HG03558 (cell line): ENCODE data around the gene VPS26B.
"Not testable (repeated sequence)": the region's sequence is repeated elsewhere in the genome, so short reads cannot be mapped to it uniquely, and the experiment has no call there.

ENCODE experiments used
- ATAC-seq: cut with Tn5 transposase; IDR thresholded peaks from one replicate; pipeline ENCODE4 v1.9.1; 2021; ENCODE audit warnings: moderate number of reproducible peaks; ENCODE audit not compliant: unreplicated experiment; ENCODE audit errors: extremely low read depth

VPS26B gene

GRCh38 chr11:134254433-134255183 lies 30.1 kb downstream of the VPS26B start:
- no peak for ATAC-seq

DNA sequence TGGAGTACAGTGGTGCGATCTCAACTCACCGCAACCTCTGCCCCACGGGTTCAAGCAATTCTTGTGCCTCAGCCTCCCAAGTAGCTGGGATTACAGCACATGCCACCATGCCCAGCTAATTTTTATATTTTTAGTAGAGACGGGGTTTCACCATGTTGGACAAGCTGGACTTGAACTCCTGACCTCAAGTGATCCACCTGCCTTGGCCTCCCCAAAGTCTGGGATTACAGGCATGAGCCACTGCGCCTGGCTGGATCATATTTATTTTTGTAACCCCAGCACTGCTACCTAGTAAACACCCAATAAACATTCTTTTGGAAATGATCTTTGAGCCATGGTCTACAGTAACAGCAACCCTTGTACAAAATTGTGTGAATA lies 30.7 kb downstream of the VPS26B start:
- ATAC-seq, result not testable (repeated sequence)

GRCh38 chr11:134257101-134257500 lies 32.6 kb downstream of the VPS26B start:
- no peak for ATAC-seq

GRCh38 chr11:134258577-134258976 lies 34.1 kb downstream of the VPS26B start:
- no peak for ATAC-seq

DNA sequence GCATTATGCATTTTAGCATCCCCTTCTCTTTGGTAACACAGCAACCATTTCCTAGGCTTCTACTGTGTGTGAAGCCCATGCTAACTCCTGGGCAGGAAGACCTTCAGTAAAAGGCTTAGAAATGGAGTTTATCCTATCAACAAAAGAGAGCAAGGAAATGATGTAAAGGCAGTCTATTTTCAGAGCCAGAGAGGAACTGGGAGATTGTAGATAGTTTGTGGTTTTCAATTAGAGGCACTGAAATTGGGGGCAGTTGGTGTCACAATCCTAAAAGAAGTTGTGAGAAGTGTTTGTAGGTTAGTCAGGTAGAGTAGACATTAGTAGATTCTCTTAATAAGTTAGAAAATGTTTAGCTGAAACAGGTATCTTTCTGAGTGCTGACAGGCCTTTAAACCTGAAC lies 36.0 kb downstream of the VPS26B start:
- no peak for ATAC-seq

DNA sequence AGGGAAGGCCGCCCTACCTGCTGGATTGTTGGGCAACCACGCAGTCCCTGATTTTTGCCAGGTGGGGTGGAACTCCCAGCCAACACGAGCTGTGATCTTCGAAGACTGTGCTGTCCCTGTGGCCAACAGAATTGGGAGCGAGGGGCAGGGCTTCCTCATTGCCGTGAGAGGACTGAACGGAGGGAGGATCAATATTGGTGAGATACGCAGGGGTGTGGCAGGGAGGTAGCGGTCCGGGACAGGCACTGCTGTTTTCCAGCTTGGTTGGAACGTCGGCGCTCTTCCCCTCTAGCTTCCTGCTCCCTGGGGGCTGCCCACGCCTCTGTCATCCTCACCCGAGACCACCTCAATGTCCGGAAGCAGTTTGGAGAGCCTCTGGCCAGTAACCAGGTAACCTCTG lies 36.5 kb downstream of the VPS26B start:
- no peak for ATAC-seq

- no peak for ATAC-seq
Measured at GRCh38 chr11:134261626-134262488, 37.4 kb downstream of the VPS26B start.

GRCh38 chr11:134264966-134265764 lies 40.7 kb downstream of the VPS26B start:
- no peak for ATAC-seq

- no peak for ATAC-seq
Measured at GRCh38 chr11:134266440-134266839, 42.0 kb downstream of the VPS26B start.

DNA sequence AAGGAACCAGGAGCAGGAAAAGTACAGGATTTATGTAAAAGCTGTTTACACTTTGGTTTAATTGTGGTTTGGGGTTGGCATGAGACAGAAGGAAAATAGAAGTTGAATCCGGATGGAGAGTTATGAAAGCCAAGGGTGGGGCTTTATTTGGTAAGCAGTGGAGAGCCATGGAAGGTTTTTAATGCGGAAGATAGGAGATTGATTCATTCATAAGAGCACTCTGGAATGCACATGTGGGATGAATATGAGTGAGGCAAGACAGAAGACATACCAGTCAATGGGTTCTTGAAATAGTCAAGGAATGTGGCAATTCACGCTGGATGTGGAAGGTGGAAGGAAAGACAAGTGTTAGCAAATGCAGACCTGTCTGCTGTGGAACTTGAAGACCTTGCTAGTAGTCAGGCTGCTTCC lies 42.4 kb downstream of the VPS26B start:
- ATAC-seq, result no peak

- ATAC-seq, result no peak
Measured at GRCh38 chr11:134267461-134267860, 43.0 kb downstream of the VPS26B start.

GRCh38 chr11:134267966-134268365 lies 43.5 kb downstream of the VPS26B start:
- no peak for ATAC-seq

DNA sequence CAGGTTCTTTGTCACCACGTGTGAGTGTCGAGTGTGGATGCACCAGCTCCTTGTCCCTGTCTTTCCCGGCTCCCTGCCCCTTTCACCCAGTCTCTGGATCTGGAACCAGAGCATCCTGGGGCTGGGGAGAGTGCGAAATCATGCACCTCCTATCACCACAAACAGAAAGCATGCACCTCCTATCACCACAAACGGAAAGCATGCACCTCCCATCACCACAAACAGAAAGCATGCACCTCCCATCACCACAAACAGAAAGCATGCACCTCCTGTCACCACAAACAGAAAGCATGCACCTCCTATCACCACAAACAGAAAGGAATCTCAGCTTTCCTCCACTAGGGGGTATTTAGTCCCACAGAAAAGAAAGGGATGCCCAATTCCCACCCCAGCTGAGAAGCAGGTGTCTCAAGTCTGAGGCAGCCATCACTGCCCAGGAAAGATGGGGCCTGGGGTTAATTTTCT lies 45.8 kb downstream of the VPS26B start:
- no peak for ATAC-seq

- no peak for ATAC-seq
Measured at GRCh38 chr11:134271978-134272377, 47.5 kb downstream of the VPS26B start.

DNA sequence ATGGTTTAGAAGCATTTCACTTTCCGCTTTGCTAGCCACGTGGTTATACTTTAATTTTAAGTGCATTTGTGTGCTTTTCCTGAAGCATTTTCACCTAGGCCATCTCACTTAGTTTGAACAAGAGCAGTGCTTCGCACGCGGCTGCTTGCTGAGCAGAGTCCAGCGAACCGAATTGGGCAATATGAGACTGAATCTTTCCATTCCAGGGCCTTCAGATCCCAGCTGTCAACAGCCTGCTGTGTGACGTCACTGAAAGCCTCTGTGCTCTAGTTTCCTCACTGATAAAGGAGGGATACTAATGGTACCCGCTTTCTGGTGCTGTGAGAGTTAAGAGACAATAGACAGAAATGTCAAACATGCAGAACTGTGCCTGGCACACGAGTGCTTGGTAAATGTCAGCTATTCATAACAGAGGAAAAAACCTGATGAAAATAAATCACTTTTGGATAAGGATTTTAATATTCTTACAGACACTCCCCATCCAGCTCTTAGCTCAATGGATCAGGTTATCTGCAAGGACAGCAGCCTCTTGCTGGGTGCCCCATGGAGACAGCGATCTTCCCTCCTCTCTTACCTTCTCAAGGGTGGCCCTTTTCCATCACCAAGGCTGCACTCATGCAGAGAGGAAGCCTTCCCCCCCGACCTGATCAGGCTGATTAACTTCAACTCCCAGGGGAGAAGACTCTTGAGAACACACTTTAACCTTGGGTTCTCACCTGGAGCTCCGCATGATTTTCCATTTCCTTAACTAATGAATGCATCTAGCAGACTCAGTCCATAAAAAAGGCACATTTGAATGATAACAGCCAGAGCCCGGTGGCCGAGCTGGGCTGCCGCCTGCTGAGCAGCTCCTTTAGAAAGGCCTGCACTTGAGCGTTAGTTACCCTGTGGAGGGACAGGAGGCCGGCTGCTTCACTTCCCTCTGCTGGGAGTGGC lies 48.2 kb downstream of the VPS26B start:
- ATAC-seq, result no peak

- no peak for ATAC-seq
Measured at GRCh38 chr11:134273317-134273712, 48.8 kb downstream of the VPS26B start.

DNA sequence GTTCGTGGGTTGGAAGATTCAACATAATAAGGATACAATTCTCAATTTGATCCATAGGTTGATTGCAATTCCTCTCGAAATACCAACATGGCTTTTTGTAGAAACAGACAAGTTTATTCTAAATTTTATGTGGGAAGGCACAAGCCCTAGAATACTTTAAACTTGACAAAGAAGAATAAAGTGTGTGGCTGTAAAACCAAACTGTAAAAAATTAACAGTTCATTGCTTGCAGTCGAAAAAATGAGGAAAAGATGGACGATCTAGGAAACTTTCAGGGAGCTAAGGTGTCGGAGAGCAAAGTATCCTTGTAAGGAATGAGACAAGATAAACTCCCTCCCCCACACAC lies 50.7 kb downstream of the VPS26B start:
- no peak for ATAC-seq

GRCh38 chr11:134275534-134276395 lies 51.3 kb downstream of the VPS26B start, which contains the start of gene GLB1L3:
Gene GLB1L3, plus strand, starts transcription at chr11:134276379. Its CDS starts 362 bp downstream, at chr11:134276741.
- no peak for ATAC-seq
